Epithelial cell of umbilical artery (primary cell): ENCODE measurements around the gene MALAT1. TPM values are rescaled to one million over a fixed set of nuclear protein-coding genes. Genes with fewer than 3 reads are reported as not detected.

Source experiments
- total RNA-seq: library from RNA; depleted of rRNA; stranded (reverse); fragments of >200 nt; gene quantifications from 2 replicates; pipeline ENCODE4 v1.2.3, GENCODE V29; 2014

MALAT1 gene
- total RNA-seq = 2,721 and 4,758 TPM in 2 replicates

DNA sequence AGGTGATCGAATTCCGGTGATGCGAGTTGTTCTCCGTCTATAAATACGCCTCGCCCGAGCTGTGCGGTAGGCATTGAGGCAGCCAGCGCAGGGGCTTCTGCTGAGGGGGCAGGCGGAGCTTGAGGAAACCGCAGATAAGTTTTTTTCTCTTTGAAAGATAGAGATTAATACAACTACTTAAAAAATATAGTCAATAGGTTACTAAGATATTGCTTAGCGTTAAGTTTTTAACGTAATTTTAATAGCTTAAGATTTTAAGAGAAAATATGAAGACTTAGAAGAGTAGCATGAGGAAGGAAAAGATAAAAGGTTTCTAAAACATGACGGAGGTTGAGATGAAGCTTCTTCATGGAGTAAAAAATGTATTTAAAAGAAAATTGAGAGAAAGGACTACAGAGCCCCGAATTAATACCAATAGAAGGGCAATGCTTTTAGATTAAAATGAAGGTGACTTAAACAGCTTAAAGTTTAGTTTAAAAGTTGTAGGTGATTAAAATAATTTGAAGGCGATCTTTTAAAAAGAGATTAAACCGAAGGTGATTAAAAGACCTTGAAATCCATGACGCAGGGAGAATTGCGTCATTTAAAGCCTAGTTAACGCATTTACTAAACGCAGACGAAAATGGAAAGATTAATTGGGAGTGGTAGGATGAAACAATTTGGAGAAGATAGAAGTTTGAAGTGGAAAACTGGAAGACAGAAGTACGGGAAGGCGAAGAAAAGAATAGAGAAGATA is at the start of gene MALAT1:
TSS of gene MALAT1 (plus strand) at position 69 of the 736 bp plus-strand sequence.

GRCh38 chr11:65524741-65525545 is 26.1 kb downstream of the MALAT1 start, which contains the start of gene SCYL1:
TSS of gene SCYL1 (plus strand) at chr11:65525083. CDS start at chr11:65525154, 71 bp downstream.

Other genes starting within 250 kb of the MALAT1 start
- gene POLA2, start 237.1 kb upstream of the MALAT1 start, total RNA-seq = 7.6 and 7.8 TPM in 2 replicates
- 14.7 and 20.8 TPM in 2 replicates for gene CDC42EP2, start 184.2 kb upstream of the MALAT1 start, total RNA-seq
- 26.7 and 31.5 TPM in 2 replicates for gene DPF2, start 165.2 kb upstream of the MALAT1 start, total RNA-seq
- gene TIGD3, start 144.3 kb upstream of the MALAT1 start, total RNA-seq = 0.32 TPM in 1 of 2 replicates, not detected in the other
- 0.46 and 2.3 TPM in 2 replicates for gene SLC25A45, start 116.4 kb upstream of the MALAT1 start, total RNA-seq
- 49.7 and 193 TPM in 2 replicates for gene FRMD8, start 112.4 kb upstream of the MALAT1 start, total RNA-seq
- gene NEAT1, start 76.2 kb upstream of the MALAT1 start, total RNA-seq = 38.3 and 118 TPM in 2 replicates
- gene SCYL1, start 26.0 kb downstream of the MALAT1 start, total RNA-seq = 56.5 and 59.1 TPM in 2 replicates
- gene LTBP3, start 59.3 kb downstream of the MALAT1 start, total RNA-seq = 15.2 and 23.4 TPM in 2 replicates
- gene ZNRD2, start 71.4 kb downstream of the MALAT1 start, total RNA-seq = 37.5 and 92.2 TPM in 2 replicates
- gene FAM89B, start 73.5 kb downstream of the MALAT1 start, total RNA-seq = 15.9 and 19.8 TPM in 2 replicates
- gene EHBP1L1, start 77.0 kb downstream of the MALAT1 start, total RNA-seq = 31.2 and 39.0 TPM in 2 replicates
- gene KCNK7, start 96.8 kb downstream of the MALAT1 start, total RNA-seq = not detected in 2 replicates
- gene MAP3K11, start 115.2 kb downstream of the MALAT1 start, total RNA-seq = 55.2 and 72.0 TPM in 2 replicates
- gene PCNX3, start 116.7 kb downstream of the MALAT1 start, total RNA-seq = 11.2 and 11.7 TPM in 2 replicates
- gene SIPA1, start 139.1 kb downstream of the MALAT1 start, total RNA-seq = 38.7 and 42.1 TPM in 2 replicates
- 12.7 and 14.7 TPM in 2 replicates for gene RELA, start 163.9 kb downstream of the MALAT1 start, total RNA-seq
- gene KAT5, start 213.2 kb downstream of the MALAT1 start, total RNA-seq = 31.8 and 35.4 TPM in 2 replicates
- 77.0 and 111 TPM in 2 replicates for gene RNASEH2C, start 221.8 kb downstream of the MALAT1 start, total RNA-seq